GM12801 (cell line): Measurements from ENCODE around the gene PCBP3.

Experiments
- CTCF ChIP-seq: IDR thresholded peaks from one replicate; pipeline ENCODE4 v1.5.1; 2011; ENCODE audit warnings: control low read depth; ENCODE audit not compliant: insufficient read length; ENCODE audit errors: extremely low read depth

Gene PCBP3

GRCh38 chr21:45740491-45741357 lies 97.2 kb downstream of the PCBP3 start:
- no peak for TF ChIP-seq CTCF

- TF ChIP-seq CTCF = no peak
These were observed 98.2 kb downstream of the PCBP3 start for GRCh38 chr21:45741691-45742090.

GRCh38 chr21:45742247-45742646 lies 98.7 kb downstream of the PCBP3 start:
- no peak for TF ChIP-seq CTCF

GRCh38 chr21:45745256-45745655 lies 101.7 kb downstream of the PCBP3 start:
- TF ChIP-seq CTCF = no peak

DNA sequence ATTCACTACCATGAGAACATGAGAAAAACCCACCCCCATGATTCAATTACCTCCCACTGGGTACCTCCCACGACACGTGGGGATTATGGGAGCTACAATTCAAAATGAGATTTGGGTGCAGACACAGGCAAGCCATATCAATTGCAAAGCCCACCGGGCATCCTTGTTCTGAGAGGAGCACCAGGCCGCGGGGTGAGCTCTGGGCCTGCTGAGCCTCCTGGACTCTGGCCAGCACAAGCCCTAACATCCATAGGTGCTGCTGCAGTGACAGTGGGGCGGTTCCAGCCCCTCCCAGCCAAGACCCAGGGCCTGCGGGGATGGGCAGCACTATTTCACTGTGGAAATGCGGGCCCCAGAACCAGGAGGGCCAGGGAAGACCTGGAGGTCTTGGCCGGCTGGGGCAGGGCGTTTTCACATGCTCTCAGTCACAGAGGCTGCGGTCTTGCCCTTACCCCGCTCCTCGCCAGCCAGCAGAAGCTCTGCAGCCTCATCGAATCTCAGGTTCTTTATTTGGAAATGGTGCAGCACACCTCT lies 103.8 kb downstream of the PCBP3 start:
- TF ChIP-seq CTCF = no peak

DNA sequence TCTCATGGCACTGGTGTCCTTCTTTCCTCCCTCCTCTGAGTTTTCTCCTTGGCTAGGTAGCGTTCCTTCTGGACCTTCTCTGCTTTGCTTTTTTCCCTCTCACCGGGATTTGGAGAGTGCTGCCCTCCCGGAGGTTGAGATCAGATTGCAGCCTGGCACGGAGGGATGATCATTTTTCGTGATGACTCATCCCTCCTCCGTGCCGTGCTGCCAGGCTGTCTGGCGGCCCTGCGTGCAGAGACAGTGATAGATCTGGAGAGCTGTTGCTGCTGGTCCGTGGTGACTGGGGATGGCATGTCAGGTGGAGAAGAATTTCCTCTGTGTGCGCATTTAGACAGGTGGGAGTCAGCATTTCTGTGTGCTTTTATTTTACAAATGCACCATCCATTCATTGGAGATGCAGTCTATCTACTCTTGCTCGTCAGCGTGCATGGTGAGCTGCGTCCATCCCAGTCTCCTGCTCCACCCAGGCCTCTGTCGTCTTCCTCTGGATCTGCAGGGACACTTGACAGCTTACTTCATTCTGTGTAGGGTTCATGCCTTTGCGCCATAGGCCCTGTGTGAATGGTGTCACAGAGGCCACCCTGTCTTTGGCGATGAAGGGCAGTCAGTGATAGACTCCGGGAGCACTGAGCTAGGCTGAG lies 104.4 kb downstream of the PCBP3 start:
- no peak for TF ChIP-seq CTCF

- TF ChIP-seq CTCF = no peak
These were observed 105.1 kb downstream of the PCBP3 start for GRCh38 chr21:45748593-45748992.
